GM12878 (cell line): ENCODE data around the gene USH2A. TPM values are rescaled to one million over a fixed set of nuclear protein-coding genes. Genes with fewer than 3 reads are reported as not detected.

ENCODE experiments used
- ATAC-seq: fragments of 200-7000 bp; cut with Tn5 transposase; 3 replicates; pipeline ENCODE4 v1.9.1; 2020; ENCODE audit warnings: mild to moderate bottlenecking, moderate library complexity
- BruUV-seq: library from RNA; stranded (reverse); fragments of 400-500 nt; replicated peaks from 2 replicates; lab custom pipeline; 2021; lab: Mats Ljungman, UMichigan
- CTCF ChIA-PET: fragments of 300-600 bp; sonication (Branson Sonifier 250); formaldehyde crosslinking; extraction: SDS; loops from one replicate; lab custom pipeline; 2021; ENCODE audit warnings: inconsistent platforms; lab: Yijun Ruan, JAX
- POLR2A ChIA-PET: fragments of 350-600 bp; formaldehyde crosslinking; extraction: SDS; loops from one replicate; lab custom pipeline; 2021; ENCODE audit warnings: inconsistent platforms; lab: Charles Lee
- RAD21 ChIA-PET: fragments of 300-600 bp; sonication (Branson Sonifier 250); formaldehyde crosslinking; loops from one replicate; lab custom pipeline; 2023; ENCODE audit warnings: antibody characterized with exemption; ENCODE audit not compliant: unreplicated experiment; lab: Charles Lee
- SMC1A ChIA-PET: fragments of 300-600 bp; sonication (Branson Sonifier 250); formaldehyde crosslinking; loops from one replicate; lab custom pipeline; 2023; ENCODE audit not compliant: unreplicated experiment, uncharacterized antibody; lab: Charles Lee
- DNase-seq: peaks from one replicate; pipeline ENCODE4 v3.0.0-alpha.2; 2011; ENCODE audit warnings: low read depth, low spot score
- FAIRE-seq: peaks from 3 replicates; lab custom pipeline; 2011; peaks lifted over from hg19 to GRCh38; lab: Jason Lieb, UNC
- H2AFZ ChIP-seq: 2 replicates; pipeline ENCODE4 v1.6.0; 2011; ENCODE audit warnings: low read depth, low read length, control low read depth; ENCODE audit not compliant: control insufficient read depth
- H3K27ac ChIP-seq: 2 replicates; pipeline ENCODE4 v1.5.1; 2011; ENCODE audit warnings: control low read depth; ENCODE audit not compliant: control insufficient read depth, insufficient read depth
- H3K27me3 ChIP-seq, 2 experiments: replicated peaks in 1 of 2; 2 replicates each; pipeline versions ENCODE4 v1.6.0 to v1.6.1; 2011; ENCODE audit warnings: low read length in 1 of 2; ENCODE audit not compliant: control insufficient read depth in 2 of 2, insufficient read depth in 2 of 2
- H3K36me3 ChIP-seq, 2 experiments: 2 replicates each; pipeline ENCODE4 v1.5.1; 2011; ENCODE audit warnings: low read length in 1 of 2; ENCODE audit not compliant: control insufficient read depth in 2 of 2, insufficient read depth in 2 of 2
- H3K4me1 ChIP-seq: 2 replicates; pipeline ENCODE4 v1.6.1; 2011; ENCODE audit warnings: mild to moderate bottlenecking, low read length, moderate library complexity, mixed read lengths; ENCODE audit not compliant: control insufficient read depth, insufficient read depth
- H3K4me2 ChIP-seq: 2 replicates; pipeline ENCODE4 v1.6.0; 2011; ENCODE audit warnings: control low read depth; ENCODE audit not compliant: control insufficient read depth, insufficient read depth
- H3K4me3 ChIP-seq: fragments of 200-600 bp; sonication (generic); 2 replicates; pipeline ENCODE4 v1.5.1; 2016
- H3K79me2 ChIP-seq: 2 replicates; pipeline ENCODE4 v1.6.0; 2011; ENCODE audit warnings: low read length; ENCODE audit not compliant: control insufficient read depth, insufficient read depth
- H3K9ac ChIP-seq: 2 replicates; pipeline ENCODE4 v1.8.0; 2011; ENCODE audit warnings: low read length, control low read depth, mixed read lengths; ENCODE audit not compliant: control insufficient read depth, insufficient read depth
- H3K9me3 ChIP-seq: replicated peaks from 3 replicates; pipeline ENCODE4 v1.5.1; 2011; ENCODE audit warnings: mild to moderate bottlenecking, low read length; ENCODE audit not compliant: control insufficient read depth, insufficient read depth
- H4K20me1 ChIP-seq: 2 replicates; pipeline ENCODE4 v1.6.0; 2011; ENCODE audit not compliant: control insufficient read depth, insufficient read depth
- CREB1 ChIP-seq: IDR thresholded peaks from 2 replicates; pipeline ENCODE4 v1.6.1; 2012; ENCODE audit warnings: low read depth, mild to moderate bottlenecking, inconsistent platforms
- ETV6 ChIP-seq, 2 experiments: fragments of 450-650 bp in 1 of 2; IDR thresholded peaks in 1 of 2; conservative IDR thresholded peaks in 1 of 2; 2 replicates each; pipeline ENCODE4 v1.6.1; 2014; ENCODE audit warnings: antibody characterized with exemption in 1 of 2, borderline replicate concordance in 1 of 2, low read depth in 1 of 2, mild to moderate bottlenecking in 1 of 2, moderate library complexity in 1 of 2
- MXI1 ChIP-seq: fragments of 150-350 bp; IDR thresholded peaks from 2 replicates; pipeline ENCODE4 v1.6.1; 2011; ENCODE audit warnings: low read depth, mild to moderate bottlenecking, inconsistent platforms, low read length, improper control_type of control experiment
- NFXL1 ChIP-seq: fragments of 450-650 bp; IDR thresholded peaks from 2 replicates; pipeline ENCODE4 v1.6.1; 2017; ENCODE audit warnings: antibody characterized with exemption, mild to moderate bottlenecking, borderline replicate concordance
- PML ChIP-seq: IDR thresholded peaks from 2 replicates; pipeline ENCODE4 v1.6.1; 2012; ENCODE audit warnings: low read length, inconsistent platforms
- RAD51 ChIP-seq: fragments of 450-650 bp; IDR thresholded peaks from 2 replicates; pipeline ENCODE4 v1.6.1; 2016; ENCODE audit warnings: moderate library complexity, mild to moderate bottlenecking, inconsistent platforms
- SP1 ChIP-seq: IDR thresholded peaks from one replicate; pipeline ENCODE4 v1.6.1; 2011; ENCODE audit warnings: low read depth, low read length
- ZNF217 ChIP-seq: fragments of 450-650 bp; IDR thresholded peaks from 2 replicates; pipeline ENCODE4 v1.6.1; 2017; ENCODE audit warnings: antibody characterized with exemption, mild to moderate bottlenecking
- in situ Hi-C: fragments of 300-500 bp; cut with MboI; formaldehyde crosslinking; loops from 9 replicates; pipeline ENCODE4 v1.14.3; 2018; ENCODE audit warnings: mixed read lengths
- intact Hi-C: fragments of 100-400 bp; cut with micrococcal nuclease; formaldehyde crosslinking; loops from one replicate; pipeline ENCODE4 v1.14.2; 2022; ENCODE audit not compliant: unreplicated experiment
- polyA plus RNA-seq, 11 experiments: library from polyadenylated mRNA; depleted of rRNA in 4 of 11; unstranded in 6 of 11; stranded (reverse) in 5 of 11; fragments of >200 nt; fragmentation: Nextera tagmentation in 4 of 11; fragmentation: Illumina TruSeq in 1 of 11; extraction: Ambion mirVana in 4 of 11; extraction: Trizol in 1 of 11; gene quantifications; 1 replicate in 1 of 11; 2 replicates in 10 of 11; pipeline versions ENCODE4 v1.2.1 to v1.2.3, GENCODE V29; 2011 to 2016; ENCODE audit warnings: inconsistent platforms in 2 of 11, missing spikeins in 2 of 11, low read depth in 1 of 11
- total RNA-seq, 4 experiments: library from RNA; depleted of rRNA in 3 of 4; stranded (reverse); fragments of >200 nt in 3 of 4; fragmentation: Illumina TruSeq in 1 of 4; extraction: Trizol in 1 of 4; gene quantifications; 2 replicates each; pipeline versions ENCODE4 v1.2.1 to v1.2.3, GENCODE V29; 2013 to 2021
- TF ChIP-seq, protein P1 (sequence below): fragments of 450-650 bp; IDR thresholded peaks from 2 replicates; pipeline ENCODE4 v1.6.1; 2017; ENCODE audit warnings: mild to moderate bottlenecking, moderate library complexity
- TF ChIP-seq, protein P2 (sequence below): fragments of 450-650 bp; IDR thresholded peaks from 2 replicates; pipeline ENCODE4 v1.6.1; 2016; ENCODE audit warnings: mild to moderate bottlenecking
- TF ChIP-seq, protein P3 (sequence below): IDR thresholded peaks from 2 replicates; pipeline ENCODE4 v1.6.1; 2011; ENCODE audit warnings: low read depth, low read length, improper control_type of control experiment, borderline replicate concordance
- TF ChIP-seq, protein P4 (sequence below): fragments of 450-650 bp; IDR thresholded peaks from 2 replicates; pipeline ENCODE4 v1.6.1; 2017; ENCODE audit warnings: borderline replicate concordance
- TF ChIP-seq, protein P5 (sequence below): fragments of 450-650 bp; IDR thresholded peaks from 2 replicates; pipeline ENCODE4 v1.6.1; 2017; ENCODE audit warnings: antibody characterized with exemption, mild to moderate bottlenecking, moderate library complexity

The USH2A gene
- total and polyA plus RNA-seq, 10 of the 15 experiments (the other 5 are each of a cell fraction or from before 2014, with no cell fraction given) = under 0.01 to 0.20 (median 0.01) TPM; not detected in 2

DNA sequence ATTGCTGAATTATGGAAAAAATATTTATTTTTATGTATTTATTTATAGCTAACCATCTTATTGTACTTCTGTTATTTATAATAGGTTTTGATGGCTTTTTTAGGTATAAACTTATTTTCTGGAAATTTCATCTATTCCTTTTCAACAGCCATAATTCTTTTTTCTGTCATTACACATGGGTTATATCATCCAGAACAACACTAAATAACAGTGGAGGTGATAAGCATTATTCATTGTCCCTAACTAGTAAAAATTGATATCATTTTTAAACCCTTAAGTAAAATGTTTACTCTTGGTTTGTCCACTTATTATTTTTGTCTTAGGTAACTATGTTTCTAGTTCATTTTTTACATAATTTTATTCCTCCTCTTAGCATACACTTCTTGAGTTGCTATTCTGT is 309.1 kb downstream of the USH2A start:
- TF ChIP-seq PML (no peak), RAD51 (no peak), MXI1 (no peak), CREB1 (no peak), SP1 (no peak), NFXL1 (no peak), ZNF217 (no peak), ETV6 (conservative IDR thresholded peaks at IDR 0.05 in 1 of 2, IDR thresholded peaks at IDR 0.05 in 1 of 2; ENCODE audit: borderline replicate concordance in 1 of 2, low read depth in 1 of 2) (no peak)
- TF ChIP-seq, protein P1, sequence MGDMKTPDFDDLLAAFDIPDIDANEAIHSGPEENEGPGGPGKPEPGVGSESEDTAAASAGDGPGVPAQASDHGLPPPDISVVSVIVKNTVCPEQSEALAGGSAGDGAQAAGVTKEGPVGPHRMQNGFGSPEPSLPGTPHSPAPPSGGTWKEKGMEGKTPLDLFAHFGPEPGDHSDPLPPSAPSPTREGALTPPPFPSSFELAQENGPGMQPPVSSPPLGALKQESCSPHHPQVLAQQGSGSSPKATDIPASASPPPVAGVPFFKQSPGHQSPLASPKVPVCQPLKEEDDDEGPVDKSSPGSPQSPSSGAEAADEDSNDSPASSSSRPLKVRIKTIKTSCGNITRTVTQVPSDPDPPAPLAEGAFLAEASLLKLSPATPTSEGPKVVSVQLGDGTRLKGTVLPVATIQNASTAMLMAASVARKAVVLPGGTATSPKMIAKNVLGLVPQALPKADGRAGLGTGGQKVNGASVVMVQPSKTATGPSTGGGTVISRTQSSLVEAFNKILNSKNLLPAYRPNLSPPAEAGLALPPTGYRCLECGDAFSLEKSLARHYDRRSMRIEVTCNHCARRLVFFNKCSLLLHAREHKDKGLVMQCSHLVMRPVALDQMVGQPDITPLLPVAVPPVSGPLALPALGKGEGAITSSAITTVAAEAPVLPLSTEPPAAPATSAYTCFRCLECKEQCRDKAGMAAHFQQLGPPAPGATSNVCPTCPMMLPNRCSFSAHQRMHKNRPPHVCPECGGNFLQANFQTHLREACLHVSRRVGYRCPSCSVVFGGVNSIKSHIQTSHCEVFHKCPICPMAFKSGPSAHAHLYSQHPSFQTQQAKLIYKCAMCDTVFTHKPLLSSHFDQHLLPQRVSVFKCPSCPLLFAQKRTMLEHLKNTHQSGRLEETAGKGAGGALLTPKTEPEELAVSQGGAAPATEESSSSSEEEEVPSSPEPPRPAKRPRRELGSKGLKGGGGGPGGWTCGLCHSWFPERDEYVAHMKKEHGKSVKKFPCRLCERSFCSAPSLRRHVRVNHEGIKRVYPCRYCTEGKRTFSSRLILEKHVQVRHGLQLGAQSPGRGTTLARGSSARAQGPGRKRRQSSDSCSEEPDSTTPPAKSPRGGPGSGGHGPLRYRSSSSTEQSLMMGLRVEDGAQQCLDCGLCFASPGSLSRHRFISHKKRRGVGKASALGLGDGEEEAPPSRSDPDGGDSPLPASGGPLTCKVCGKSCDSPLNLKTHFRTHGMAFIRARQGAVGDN = no peak
- TF ChIP-seq, protein P2, sequence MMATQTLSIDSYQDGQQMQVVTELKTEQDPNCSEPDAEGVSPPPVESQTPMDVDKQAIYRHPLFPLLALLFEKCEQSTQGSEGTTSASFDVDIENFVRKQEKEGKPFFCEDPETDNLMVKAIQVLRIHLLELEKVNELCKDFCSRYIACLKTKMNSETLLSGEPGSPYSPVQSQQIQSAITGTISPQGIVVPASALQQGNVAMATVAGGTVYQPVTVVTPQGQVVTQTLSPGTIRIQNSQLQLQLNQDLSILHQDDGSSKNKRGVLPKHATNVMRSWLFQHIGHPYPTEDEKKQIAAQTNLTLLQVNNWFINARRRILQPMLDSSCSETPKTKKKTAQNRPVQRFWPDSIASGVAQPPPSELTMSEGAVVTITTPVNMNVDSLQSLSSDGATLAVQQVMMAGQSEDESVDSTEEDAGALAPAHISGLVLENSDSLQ = no peak
- TF ChIP-seq, protein P3, sequence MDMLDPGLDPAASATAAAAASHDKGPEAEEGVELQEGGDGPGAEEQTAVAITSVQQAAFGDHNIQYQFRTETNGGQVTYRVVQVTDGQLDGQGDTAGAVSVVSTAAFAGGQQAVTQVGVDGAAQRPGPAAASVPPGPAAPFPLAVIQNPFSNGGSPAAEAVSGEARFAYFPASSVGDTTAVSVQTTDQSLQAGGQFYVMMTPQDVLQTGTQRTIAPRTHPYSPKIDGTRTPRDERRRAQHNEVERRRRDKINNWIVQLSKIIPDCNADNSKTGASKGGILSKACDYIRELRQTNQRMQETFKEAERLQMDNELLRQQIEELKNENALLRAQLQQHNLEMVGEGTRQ = no peak
- TF ChIP-seq, protein P4, sequence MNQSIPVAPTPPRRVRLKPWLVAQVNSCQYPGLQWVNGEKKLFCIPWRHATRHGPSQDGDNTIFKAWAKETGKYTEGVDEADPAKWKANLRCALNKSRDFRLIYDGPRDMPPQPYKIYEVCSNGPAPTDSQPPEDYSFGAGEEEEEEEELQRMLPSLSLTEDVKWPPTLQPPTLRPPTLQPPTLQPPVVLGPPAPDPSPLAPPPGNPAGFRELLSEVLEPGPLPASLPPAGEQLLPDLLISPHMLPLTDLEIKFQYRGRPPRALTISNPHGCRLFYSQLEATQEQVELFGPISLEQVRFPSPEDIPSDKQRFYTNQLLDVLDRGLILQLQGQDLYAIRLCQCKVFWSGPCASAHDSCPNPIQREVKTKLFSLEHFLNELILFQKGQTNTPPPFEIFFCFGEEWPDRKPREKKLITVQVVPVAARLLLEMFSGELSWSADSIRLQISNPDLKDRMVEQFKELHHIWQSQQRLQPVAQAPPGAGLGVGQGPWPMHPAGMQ = no peak
- TF ChIP-seq, protein P5, sequence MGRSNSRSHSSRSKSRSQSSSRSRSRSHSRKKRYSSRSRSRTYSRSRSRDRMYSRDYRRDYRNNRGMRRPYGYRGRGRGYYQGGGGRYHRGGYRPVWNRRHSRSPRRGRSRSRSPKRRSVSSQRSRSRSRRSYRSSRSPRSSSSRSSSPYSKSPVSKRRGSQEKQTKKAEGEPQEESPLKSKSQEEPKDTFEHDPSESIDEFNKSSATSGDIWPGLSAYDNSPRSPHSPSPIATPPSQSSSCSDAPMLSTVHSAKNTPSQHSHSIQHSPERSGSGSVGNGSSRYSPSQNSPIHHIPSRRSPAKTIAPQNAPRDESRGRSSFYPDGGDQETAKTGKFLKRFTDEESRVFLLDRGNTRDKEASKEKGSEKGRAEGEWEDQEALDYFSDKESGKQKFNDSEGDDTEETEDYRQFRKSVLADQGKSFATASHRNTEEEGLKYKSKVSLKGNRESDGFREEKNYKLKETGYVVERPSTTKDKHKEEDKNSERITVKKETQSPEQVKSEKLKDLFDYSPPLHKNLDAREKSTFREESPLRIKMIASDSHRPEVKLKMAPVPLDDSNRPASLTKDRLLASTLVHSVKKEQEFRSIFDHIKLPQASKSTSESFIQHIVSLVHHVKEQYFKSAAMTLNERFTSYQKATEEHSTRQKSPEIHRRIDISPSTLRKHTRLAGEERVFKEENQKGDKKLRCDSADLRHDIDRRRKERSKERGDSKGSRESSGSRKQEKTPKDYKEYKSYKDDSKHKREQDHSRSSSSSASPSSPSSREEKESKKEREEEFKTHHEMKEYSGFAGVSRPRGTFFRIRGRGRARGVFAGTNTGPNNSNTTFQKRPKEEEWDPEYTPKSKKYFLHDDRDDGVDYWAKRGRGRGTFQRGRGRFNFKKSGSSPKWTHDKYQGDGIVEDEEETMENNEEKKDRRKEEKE = no peak
- BruUV-seq = no TSS peak
- RAD21 ChIA-PET = interaction anchor here (0.6 to 1.1 kb wide), 3 partner anchors 11 to 432 kb away, joined by 3 read pairs; no protein-coding TSS in a partner anchor
- Histone ChIP-seq H3K27ac (no peak overlapping the region), H3K4me1 (no peaks in the 10 kb centered on the region), H3K27me3 (no peaks in the 10 kb centered on the region), H3K4me2 (no peak overlapping the region), H3K79me2 (no peaks in the 10 kb centered on the region), H3K9ac (no peak overlapping the region), H4K20me1 (no peaks in the 10 kb centered on the region), H3K9me3 (no peaks in the 10 kb centered on the region), H3K4me3 (no peak overlapping the region), H2AFZ (no peak overlapping the region), H3K36me3 (no peaks in the 10 kb centered on the region)
- ATAC-seq (no peak), DNase-seq (no peak), FAIRE-seq (no peak)
- in situ Hi-C loops = no loop called here
- SMC1A ChIA-PET = interaction anchor here (0.7 to 1.5 kb wide), 4 partner anchors 11 to 409 kb away, joined by 3 to 4 read pairs (median 3); no protein-coding TSS in a partner anchor
- intact Hi-C loops = loop anchor here (10.0 kb wide), 1 partner anchor 289 kb away; no protein-coding TSS in a partner anchor
- POLR2A ChIA-PET = no interaction called here
- CTCF ChIA-PET = interaction anchor here (1.6 kb wide), 1 partner anchor 9 kb away, joined by 5 read pairs; no protein-coding TSS in a partner anchor
